ENCODE results near the gene ERI3. TPM values are rescaled to one million over a fixed set of nuclear protein-coding genes. Genes with fewer than 3 reads are reported as not detected.
A peak's percentile ranks its signal among the peaks of the same experiment; 100 is the strongest.

Gene ERI3
- polyA plus RNA-seq, 1 donor: 38.3 TPM

DNA sequence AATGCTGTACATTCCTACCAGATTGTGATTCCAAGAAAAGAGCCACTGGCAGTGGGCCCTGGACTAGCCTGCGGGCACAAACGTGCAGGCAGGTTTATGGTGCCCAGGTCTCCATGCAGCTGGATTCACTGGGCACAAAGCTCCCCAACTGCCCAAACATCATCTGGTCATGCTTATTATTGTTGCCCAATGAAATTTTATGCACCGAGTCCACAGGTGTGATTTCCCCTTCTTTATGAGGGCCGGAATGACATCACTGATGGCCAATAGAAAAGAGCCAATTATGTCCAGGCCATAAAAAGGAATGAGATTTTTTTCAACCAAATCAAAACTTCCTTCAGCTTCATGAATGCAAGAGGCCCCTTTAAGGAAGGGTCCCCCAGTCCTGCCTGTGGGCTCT, 66.2 kb downstream of the ERI3 start:
- peaks cover 36% of the 10 kb centered on the region for H3K36me3 ChIP-seq (ENCODE audit: control insufficient read depth, insufficient read depth, low read length)
- H3K4me1 ChIP-seq (ENCODE audit: control insufficient read depth, insufficient read depth, low read length): peaks cover 24% of the 10 kb centered on the region
- no peak overlapping the region for H3K27ac ChIP-seq (ENCODE audit: low read length)
- no peak overlapping the region for H3K4me3 ChIP-seq (ENCODE audit: low read length)
- no peaks in the 10 kb centered on the region for H3K27me3 ChIP-seq (ENCODE audit: control insufficient read depth, insufficient read depth, low read length)
- no peak for DNase-seq
- H3K9me3 ChIP-seq (ENCODE audit: control insufficient read depth, low read depth, low read length): no peaks in the 10 kb centered on the region
- WGBS (ENCODE audit: insufficient coverage, low lambda C conversion rate): no CpG with 5 or more reads among the region's 4 CpGs

DNA sequence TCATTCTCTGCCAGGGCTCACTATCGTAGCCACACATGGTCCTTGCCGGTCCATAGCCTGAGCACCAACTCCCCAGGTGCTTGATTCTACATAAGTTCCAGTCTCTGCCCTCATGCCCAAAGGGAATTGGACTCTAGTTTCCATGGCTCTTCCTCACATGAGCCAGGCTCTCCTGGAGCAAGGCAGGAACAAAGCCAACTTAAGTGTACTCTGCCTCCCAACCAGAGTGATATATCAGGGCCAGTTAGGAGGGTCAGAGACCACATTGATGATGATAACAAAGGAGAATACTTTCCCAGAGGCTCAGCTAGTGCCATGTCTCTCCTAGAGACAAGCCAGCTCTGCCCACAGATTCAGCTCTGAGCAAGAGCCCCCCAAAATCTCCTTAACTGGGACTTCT, 70.9 kb downstream of the ERI3 start:
- Histone ChIP-seq H3K27me3 (ENCODE audit: control insufficient read depth, insufficient read depth, low read length) (no peaks in the 10 kb centered on the region), H3K27ac (ENCODE audit: low read length) (peak overlapping the region; percentile 34), H3K9me3 (ENCODE audit: control insufficient read depth, low read depth, low read length) (no peaks in the 10 kb centered on the region), H3K4me3 (ENCODE audit: low read length) (no peak overlapping the region), H3K36me3 (ENCODE audit: control insufficient read depth, insufficient read depth, low read length) (peaks cover 25% of the 10 kb centered on the region), H3K4me1 (ENCODE audit: control insufficient read depth, insufficient read depth, low read length) (peaks cover 33% of the 10 kb centered on the region)
- WGBS (ENCODE audit: insufficient coverage, low lambda C conversion rate): no CpG with 5 or more reads among the region's 2 CpGs
- peak in 1 of 2 donors; percentile 45 for DNase-seq

DNA sequence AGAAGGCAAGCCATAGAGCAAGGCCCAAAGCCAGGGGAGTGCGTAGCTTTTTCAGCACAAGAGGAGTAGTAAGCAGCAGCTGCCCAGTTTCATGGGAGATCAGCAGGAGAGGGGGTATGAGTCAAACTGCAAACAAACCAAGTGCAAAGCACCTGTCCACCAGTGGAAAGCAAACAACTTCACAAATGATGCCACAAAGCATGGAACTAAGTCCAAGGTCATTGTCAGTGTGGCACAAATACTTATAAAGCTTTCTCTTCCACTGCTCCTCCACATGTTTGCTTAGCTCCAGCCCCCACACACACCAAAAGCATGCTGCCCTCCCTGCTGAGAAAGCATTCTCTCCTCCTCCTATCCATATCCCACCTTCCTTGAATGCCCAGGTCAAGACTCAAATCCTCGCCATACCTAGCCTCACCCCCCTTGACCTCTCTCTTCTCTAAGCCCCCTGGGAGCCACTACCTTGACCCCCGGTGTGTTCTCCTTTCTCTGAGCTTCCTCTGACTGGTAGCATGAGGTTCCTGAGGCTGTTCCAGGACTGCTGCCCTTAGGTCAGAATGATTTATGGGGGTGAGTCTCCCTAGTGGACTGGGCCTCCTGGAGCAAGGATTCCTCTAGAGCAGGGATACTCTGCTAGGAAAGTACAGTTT, 71.4 kb downstream of the ERI3 start:
- Histone ChIP-seq H3K27ac (ENCODE audit: low read length) (peak overlapping the region; percentile 87), H3K9me3 (ENCODE audit: control insufficient read depth, low read depth, low read length) (no peaks in the 10 kb centered on the region), H3K4me3 (ENCODE audit: low read length) (no peak overlapping the region), H3K4me1 (ENCODE audit: control insufficient read depth, insufficient read depth, low read length) (peaks cover 32% of the 10 kb centered on the region), H3K36me3 (ENCODE audit: control insufficient read depth, insufficient read depth, low read length) (peaks cover 25% of the 10 kb centered on the region), H3K27me3 (ENCODE audit: control insufficient read depth, insufficient read depth, low read length) (no peaks in the 10 kb centered on the region)
- no CpG with 5 or more reads among the region's 3 CpGs for WGBS (ENCODE audit: insufficient coverage, low lambda C conversion rate)
- DNase-seq: peak in 1 of 2 donors; percentile 69

DNA sequence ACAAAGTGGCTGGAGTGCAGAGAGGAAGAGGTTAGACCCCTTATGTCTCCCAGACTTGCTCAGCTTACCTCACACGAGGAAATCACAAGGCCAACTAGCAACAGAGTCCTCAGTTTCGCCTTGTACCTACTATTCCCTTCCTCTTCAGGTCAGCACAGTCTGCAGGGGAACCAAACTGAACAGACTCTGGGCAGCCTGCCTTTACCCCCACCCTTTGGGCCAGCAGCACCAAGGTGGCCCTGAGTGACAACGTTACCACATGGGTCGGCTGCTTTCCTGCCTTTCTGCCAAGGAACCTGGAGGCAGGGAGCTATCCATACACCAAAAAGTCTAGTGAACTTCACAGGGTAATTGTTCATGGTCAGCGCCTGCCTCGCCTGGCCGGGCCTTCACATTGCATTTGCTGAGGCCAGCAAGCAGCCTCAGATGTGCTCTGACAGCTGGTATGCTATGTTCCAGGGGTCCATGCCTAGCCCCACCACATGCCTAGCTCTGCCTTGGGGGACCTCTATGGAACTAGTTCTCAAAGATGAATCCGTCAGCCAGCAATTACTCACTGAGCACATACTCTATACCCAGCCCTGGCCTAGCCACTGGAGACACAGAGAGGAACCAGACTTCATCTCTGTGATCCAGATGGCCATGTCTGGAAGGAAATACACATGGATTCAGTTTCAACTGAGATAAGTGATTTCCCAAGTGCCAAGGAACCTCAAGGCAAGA, 72.2 kb downstream of the ERI3 start:
- 94% methylated on average over 2 of the region's 8 CpGs for WGBS (ENCODE audit: insufficient coverage, low lambda C conversion rate)
- Histone ChIP-seq H3K27me3 (ENCODE audit: control insufficient read depth, insufficient read depth, low read length) (no peaks in the 10 kb centered on the region), H3K4me3 (ENCODE audit: low read length) (no peak overlapping the region), H3K27ac (ENCODE audit: low read length) (peak overlapping the region; percentile 87), H3K9me3 (ENCODE audit: control insufficient read depth, low read depth, low read length) (no peaks in the 10 kb centered on the region), H3K4me1 (ENCODE audit: control insufficient read depth, insufficient read depth, low read length) (peaks cover 32% of the 10 kb centered on the region), H3K36me3 (ENCODE audit: control insufficient read depth, insufficient read depth, low read length) (peaks cover 17% of the 10 kb centered on the region)
- no peak for DNase-seq

DNA sequence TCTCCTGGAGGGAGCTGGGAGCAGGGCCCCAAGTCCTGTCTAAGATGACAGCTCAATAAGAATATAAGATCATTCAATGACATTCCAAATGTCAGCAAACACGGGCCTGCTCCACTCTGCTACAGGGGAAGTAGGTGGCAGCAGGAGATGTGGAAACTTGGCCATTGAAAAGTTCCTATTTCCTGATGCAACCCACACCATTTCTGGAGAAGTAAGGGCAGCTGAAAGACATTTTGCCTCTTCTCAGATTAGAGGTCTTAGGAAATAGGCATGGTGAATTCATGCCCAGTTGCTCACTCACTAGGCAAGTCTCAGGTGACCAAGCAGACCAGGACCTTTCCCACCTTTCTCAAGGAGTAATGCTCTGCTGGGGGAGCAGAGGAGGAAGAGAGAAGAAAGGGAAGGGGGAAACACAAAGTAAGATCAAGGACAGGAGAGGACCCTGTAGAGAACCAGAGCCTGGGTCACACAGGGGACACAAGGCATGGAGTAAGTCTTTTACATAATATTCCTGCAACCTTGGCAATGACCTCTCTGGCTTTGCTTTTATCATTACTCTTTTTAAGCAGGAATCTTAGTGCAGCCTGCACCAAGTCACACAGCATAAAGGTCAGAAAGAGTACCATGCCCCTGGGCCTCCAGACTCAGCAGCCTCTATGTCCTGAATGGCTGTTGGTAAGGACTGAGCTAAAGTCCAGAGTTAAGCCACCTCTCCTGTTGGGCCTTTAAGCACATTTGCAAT, 72.9 kb downstream of the ERI3 start:
- Histone ChIP-seq H3K4me3 (ENCODE audit: low read length) (no peak overlapping the region), H3K27ac (ENCODE audit: low read length) (peak overlapping the region; percentile 87), H3K4me1 (ENCODE audit: control insufficient read depth, insufficient read depth, low read length) (peaks cover 32% of the 10 kb centered on the region), H3K27me3 (ENCODE audit: control insufficient read depth, insufficient read depth, low read length) (no peaks in the 10 kb centered on the region), H3K9me3 (ENCODE audit: control insufficient read depth, low read depth, low read length) (no peaks in the 10 kb centered on the region), H3K36me3 (ENCODE audit: control insufficient read depth, insufficient read depth, low read length) (peaks cover 16% of the 10 kb centered on the region)
- DNase-seq: peak; percentile 70 to 79
- no CpG with 5 or more reads among the region's 1 CpG for WGBS (ENCODE audit: insufficient coverage, low lambda C conversion rate)

DNA sequence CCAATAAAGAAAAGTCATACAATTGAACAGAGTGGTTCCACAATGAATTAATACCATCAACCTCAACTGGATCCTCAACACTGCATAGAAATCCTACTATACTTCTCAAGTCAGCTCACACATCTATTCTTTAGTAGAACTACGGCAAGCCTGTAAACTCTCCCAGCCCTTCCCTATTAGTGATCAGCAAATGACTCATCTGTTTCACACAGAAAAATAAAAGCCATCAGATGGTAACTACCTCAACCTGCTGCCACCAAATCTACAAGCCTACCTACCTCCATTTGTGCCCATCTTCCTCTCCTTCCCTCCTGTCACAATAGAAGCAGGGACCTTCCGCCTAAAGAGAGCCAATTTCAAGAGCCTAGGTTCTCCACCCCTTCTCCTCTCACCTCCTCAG, 78.2 kb downstream of the ERI3 start:
- Histone ChIP-seq H3K9me3 (ENCODE audit: control insufficient read depth, low read depth, low read length) (no peaks in the 10 kb centered on the region), H3K27ac (ENCODE audit: low read length) (no peak overlapping the region), H3K4me1 (ENCODE audit: control insufficient read depth, insufficient read depth, low read length) (peaks cover 38% of the 10 kb centered on the region), H3K27me3 (ENCODE audit: control insufficient read depth, insufficient read depth, low read length) (no peaks in the 10 kb centered on the region), H3K4me3 (ENCODE audit: low read length) (no peak overlapping the region), H3K36me3 (ENCODE audit: control insufficient read depth, insufficient read depth, low read length) (no peaks in the 10 kb centered on the region)
- WGBS (ENCODE audit: insufficient coverage, low lambda C conversion rate): 67% methylated on average over 1 of the region's 2 CpGs
- no peak for DNase-seq

DNA sequence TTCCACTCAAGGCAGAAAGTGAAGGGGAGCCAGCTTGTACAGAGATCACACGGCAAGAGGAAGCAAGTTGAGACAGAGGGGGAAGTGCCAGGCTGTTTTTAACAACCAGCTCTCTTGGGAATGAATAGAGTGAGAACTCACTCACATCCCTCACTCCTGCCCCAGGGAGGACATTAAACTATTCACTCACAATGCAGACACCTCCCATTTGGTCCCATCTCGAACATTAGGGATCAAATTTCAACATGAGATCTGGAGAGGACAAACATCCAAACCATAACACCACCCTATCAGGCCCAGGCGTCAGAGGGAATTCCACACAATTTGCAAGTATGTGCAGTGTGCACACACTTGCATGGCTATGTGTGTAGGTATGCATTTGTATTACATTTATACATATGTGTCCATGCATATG, 79.1 kb downstream of the ERI3 start:
- Histone ChIP-seq H3K27ac (ENCODE audit: low read length) (no peak overlapping the region), H3K36me3 (ENCODE audit: control insufficient read depth, insufficient read depth, low read length) (no peaks in the 10 kb centered on the region), H3K9me3 (ENCODE audit: control insufficient read depth, low read depth, low read length) (no peaks in the 10 kb centered on the region), H3K4me3 (ENCODE audit: low read length) (no peak overlapping the region), H3K4me1 (ENCODE audit: control insufficient read depth, insufficient read depth, low read length) (peaks cover 43% of the 10 kb centered on the region), H3K27me3 (ENCODE audit: control insufficient read depth, insufficient read depth, low read length) (no peaks in the 10 kb centered on the region)
- no peak for DNase-seq
- WGBS (ENCODE audit: insufficient coverage, low lambda C conversion rate): no CpG with 5 or more reads among the region's 3 CpGs

DNA sequence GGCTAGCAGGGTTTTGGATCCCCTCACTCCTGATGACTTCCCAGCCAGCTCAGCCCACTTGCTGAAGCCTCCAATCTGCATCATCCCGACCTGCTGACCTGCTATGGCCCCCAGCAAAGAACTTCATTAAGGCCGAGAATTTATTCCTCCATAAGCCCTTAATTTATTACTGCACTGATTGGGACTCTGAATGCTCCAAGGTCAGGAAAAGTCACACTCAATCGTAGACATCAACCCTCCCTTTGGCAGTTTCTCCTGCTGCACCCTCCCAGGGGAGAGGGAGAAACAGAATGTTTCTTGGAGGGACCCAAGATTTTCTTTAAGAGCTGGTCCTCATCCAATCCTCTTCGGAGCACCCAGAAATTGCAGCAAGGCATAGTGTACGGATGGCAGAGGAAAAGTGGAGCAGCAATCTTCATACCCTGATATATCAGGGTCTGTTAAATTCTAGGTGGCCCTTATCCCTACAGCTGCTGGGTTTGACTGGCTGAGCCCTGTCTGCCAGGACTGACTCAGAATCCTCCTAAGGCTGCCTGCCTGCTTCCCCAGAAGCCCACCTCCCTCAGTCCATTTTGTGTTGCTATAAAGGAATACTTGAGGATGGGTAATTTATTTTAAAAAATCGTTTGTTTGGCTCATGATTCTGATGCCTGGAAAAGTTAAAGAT, 79.6 kb downstream of the ERI3 start:
- Histone ChIP-seq H3K27me3 (ENCODE audit: control insufficient read depth, insufficient read depth, low read length) (no peaks in the 10 kb centered on the region), H3K36me3 (ENCODE audit: control insufficient read depth, insufficient read depth, low read length) (no peaks in the 10 kb centered on the region), H3K4me1 (ENCODE audit: control insufficient read depth, insufficient read depth, low read length) (peaks cover 48% of the 10 kb centered on the region), H3K9me3 (ENCODE audit: control insufficient read depth, low read depth, low read length) (no peaks in the 10 kb centered on the region), H3K4me3 (ENCODE audit: low read length) (no peak overlapping the region), H3K27ac (ENCODE audit: low read length) (no peak overlapping the region)
- no peak for DNase-seq
- 80% methylated on average over 1 of the region's 6 CpGs for WGBS (ENCODE audit: insufficient coverage, low lambda C conversion rate)

DNA sequence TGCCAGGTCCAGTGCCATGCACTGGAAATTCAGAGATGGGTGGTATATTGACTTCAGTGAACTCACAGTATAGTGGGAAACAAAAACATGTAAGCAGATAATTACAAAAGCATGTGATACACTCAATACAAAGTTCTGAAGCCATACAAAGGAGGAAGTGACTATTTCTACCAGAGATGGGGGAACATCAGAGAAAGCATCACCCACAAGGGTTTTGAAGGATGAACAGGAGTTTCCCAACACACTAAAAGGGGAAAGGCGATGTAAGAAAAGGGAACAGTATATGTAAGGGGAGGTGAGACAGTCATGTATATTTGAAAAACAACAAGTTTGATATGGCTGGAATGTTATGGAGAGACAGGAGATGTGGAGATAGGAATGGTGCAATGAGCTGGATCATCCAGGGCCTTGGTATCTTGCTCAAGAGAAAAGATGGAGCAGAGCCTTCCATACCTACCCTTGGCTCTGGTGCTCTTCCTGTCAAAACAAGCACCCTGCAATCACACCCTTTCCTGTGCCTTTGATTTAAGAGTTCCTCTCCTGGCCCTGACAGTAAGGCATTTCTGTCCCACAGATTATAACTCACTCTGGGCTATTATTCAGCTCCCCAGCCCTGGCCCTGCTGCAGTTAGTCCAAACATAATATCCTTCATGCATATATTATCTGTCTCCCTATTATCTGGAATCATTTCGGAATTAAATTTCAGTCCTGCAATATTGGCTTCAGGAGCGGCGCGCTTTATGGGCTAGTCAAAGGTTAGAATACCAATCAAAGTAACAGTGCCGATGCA, 81.3 kb downstream of the ERI3 start:
- H3K4me1 ChIP-seq (ENCODE audit: control insufficient read depth, insufficient read depth, low read length): peaks cover 65% of the 10 kb centered on the region
- no peaks in the 10 kb centered on the region for H3K36me3 ChIP-seq (ENCODE audit: control insufficient read depth, insufficient read depth, low read length)
- no peak overlapping the region for H3K4me3 ChIP-seq (ENCODE audit: low read length)
- no peak for DNase-seq
- 80% methylated on average over 1 of the region's 6 CpGs for WGBS (ENCODE audit: insufficient coverage, low lambda C conversion rate)
- H3K9me3 ChIP-seq (ENCODE audit: control insufficient read depth, low read depth, low read length): no peaks in the 10 kb centered on the region
- H3K27ac ChIP-seq (ENCODE audit: low read length): peak overlapping the region; percentile 62
- H3K27me3 ChIP-seq (ENCODE audit: control insufficient read depth, insufficient read depth, low read length): no peaks in the 10 kb centered on the region

Data from large intestine (tissue), 3 donors.